Right ventricle myocardium superior (tissue), 1 donor: ENCODE measurements around the gene FRK. TPM values are rescaled to one million over a fixed set of nuclear protein-coding genes. Genes with fewer than 3 reads are reported as not detected.
"Not testable (repeated sequence)": the region's sequence is repeated elsewhere in the genome, so short reads cannot be mapped to it uniquely, and the experiment has no call there.

Source experiments
- ATAC-seq: fragments of 200-7000 bp; cut with Tn5 transposase; one replicate; pipeline ENCODE4 v1.9.1; 2020; ENCODE audit warnings: mild to moderate bottlenecking; ENCODE audit not compliant: poor library complexity
- DNase-seq: peaks from one replicate; pipeline ENCODE4 v3.0.0-alpha.2; 2020
- intact Hi-C: fragments of 100-400 bp; cut with DNase I; formaldehyde crosslinking; loops from one replicate; pipeline ENCODE4 v1.11.2; 2022
- total RNA-seq: library from RNA; stranded (reverse); fragmentation: NEBNext Ultra II Directional; extraction: Animal tissue kit (Norgen Biotek cat#: 25700); gene quantifications from one replicate; pipeline ENCODE4 v1.2.1, GENCODE V29; 2021
- donor health status: DM: no; HTN: yes; CAD: no; lungs with severe emphysema.

Gene FRK
- total RNA-seq, 1 donor from 2014 or later = 7.5 TPM

DNA sequence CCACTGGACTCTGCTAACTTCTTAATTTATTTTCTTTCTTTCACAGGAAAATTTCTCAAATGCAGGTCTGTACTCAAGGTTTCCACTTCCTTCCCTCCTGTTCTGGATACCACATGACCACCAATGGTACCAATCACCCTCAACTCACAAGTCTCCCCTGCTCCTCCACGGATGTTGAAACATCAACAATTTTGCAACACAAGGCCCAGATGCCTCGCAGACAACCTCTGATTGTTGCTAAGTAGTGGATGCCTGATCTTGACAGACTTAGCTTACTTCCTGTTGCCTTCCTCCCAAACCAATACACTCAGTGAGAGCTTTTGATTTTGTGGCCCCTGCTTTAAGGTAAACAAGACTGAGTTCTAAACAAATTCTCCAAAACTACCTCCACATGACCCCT, 146.6 kb downstream of the FRK start:
- intact Hi-C loops = no loop called here
- no peak for ATAC-seq

DNA sequence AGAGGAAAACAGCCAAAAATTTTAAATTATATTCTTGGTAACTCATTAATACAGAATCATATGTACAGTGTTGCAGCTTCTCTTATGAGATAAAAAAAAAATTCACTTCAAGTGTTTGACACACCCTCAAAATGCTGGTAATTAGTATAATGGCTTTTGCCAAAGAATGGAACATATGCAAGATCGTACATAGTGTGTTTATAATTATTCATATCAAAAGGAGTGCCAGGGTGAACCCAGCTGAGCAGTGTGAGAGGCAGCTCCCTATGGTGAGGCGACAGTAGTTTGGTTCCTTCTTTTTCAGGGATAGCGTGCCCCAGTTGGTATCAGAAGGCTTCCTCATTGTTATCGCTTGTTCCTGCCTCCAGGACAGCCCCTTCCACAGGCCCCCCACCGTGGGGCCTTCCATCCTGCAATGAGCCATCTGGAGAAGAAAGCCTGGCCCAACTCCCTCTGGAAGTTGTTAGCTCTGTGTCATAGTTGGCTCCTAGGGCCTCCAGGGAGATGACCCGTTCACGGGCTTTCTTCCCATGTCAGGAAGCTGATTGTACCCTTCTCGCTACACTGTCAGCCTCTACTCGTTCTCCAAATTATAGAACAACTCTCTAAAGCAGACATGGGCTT, 150.7 kb downstream of the FRK start:
- intact Hi-C loops = no loop called here
- no peak for ATAC-seq
- DNase-seq = no peak

More for the DNA sequence above, 146.6 kb downstream of the FRK start:
- no peak for DNase-seq

DNA sequence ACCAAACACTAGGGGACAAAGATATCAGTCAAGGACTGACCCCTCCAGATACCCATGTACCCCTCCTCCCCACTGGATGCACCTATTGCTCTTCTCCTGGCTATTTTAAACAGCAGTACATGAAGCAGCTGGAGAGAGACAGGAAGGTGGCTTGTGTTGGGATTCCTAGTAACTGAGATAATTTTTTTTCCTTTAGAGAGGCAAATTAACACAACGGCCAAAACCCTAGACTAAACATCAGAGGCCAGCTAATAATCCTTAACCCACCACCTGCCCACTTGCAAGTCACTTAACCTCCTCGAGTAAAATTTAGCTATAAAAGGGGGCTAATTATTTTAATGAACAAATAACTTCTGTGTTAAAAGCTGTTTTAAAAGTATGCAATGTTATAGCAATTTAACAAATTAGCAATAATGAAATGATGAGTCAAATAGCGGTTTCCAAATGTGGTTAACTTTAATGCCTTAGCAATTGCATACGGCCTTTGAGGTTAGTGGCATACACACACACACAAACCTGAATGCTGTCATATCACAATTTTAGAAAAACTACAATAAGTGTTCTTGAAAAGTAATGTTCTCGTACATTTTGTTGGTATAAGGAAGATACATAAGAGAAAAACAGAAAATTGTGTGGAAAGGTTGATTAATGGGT, 151.7 kb downstream of the FRK start:
- intact Hi-C loops = no loop called here
- DNase-seq (no peak), ATAC-seq (no peak)

DNA sequence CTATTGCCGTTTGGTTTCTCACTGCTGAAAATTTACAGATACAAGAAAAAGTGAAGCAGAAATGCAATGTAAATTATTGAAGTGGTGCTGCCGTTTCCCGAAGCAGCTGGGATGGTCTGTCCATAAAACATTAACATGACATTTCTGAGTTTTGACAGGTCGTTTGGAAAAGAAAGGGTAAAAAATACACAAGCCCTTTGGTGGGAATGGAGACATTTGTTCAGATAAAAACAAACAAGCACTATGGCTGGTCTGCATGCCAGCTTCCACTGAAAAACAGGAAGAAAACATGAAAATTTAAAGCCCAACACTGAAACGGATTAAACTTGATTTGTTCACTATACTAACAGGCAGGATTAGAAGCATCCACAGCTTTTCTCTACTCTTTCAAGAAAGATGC, 155.2 kb downstream of the FRK start:
- no peak for ATAC-seq

DNA sequence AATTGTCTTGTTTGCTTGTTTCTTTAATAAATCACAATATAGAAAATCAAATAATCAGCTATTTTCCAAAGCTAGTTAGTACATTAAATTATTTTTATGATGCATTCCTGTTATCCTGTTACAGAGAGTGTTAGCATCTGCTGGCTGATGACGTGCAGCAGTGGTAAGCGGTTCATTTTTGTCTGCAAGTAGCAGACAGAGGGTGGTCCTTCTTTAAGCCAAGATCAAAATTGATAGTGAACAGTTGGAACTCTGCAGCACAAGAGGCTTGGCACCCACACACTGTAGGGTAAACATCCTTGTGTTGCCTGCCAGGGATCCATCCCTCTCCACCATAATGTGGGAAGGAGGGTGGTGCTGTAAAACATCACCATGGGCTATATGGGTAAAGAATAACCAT, 158.3 kb downstream of the FRK start:
- DNase-seq (no peak), ATAC-seq (no peak)
- intact Hi-C loops = no loop called here

More for the DNA sequence above, 155.2 kb downstream of the FRK start:
- intact Hi-C loops = no loop called here
- no peak for DNase-seq

DNA sequence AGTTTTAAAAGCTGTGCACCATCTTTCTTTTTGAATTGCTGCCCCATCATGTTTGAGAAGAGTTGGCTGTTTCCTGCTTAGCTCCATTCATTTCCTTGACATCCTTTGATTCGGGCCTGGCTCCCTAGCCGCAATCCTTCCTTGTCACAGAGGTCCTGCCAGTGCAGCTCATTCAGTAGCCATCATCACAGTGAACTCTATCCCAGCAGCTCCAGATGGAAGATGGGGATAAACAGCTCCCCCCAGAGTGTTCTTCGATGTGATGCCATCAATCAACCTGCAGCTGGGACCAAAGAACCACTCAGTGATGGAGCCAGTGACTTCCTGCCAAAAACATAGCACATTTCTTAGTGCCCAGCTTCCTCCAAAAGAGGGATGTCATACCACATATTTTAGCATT, 158.8 kb downstream of the FRK start:
- no peak for ATAC-seq
- DNase-seq = no peak
- intact Hi-C loops = no loop called here

DNA sequence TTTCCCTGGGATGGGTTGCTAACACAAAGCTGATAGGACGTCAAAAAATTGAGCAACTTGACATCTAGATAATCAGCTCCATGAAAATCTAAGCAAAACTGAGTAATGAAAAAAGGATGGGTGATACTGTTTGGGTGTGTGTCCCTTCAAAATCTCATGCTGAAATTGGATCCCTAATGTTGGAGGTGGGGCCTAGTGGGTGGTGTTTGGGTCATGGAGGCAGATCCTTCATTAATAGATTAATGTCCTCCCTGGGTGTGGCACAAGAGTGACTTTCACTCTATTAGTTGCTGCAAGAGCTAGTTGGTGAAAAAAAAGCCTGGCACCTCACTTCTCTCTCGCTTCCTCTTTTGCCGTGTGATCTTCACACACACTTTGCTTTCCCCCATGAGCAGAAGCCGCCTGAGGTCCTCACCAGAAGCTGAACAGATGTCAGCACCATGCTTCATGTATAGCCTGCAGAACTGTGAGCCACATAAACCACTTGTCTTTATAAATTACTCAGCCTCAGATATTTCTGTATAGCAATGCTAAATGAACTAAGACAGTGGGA, 160.9 kb downstream of the FRK start:
- ATAC-seq = no peak
- intact Hi-C loops = loop anchor here (5.0 kb wide), 1 partner anchor 1153 kb away; no protein-coding TSS in a partner anchor
- DNase-seq = no peak

DNA sequence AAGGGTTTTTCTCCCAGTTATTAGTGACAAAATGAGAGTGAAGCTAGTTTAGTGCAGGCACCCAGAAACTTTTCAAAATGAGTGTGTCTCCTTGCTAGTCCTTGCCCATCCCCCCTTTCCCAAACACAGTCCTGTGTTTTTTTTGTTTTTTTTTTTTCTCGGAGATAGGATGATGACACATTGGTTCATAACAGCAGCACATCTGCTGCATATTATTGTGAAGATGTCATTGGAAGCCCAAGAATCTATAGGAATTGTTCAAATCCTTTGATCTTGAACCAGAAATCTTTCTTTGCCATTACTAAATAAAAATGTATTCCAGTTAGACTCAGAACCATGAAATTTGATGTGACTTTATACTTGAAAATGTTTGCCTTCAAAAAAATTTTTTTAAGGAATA, 162.4 kb downstream of the FRK start:
- intact Hi-C loops = loop anchor here (5.0 kb wide), 1 partner anchor 1151 kb away; no protein-coding TSS in a partner anchor
- DNase-seq (no peak), ATAC-seq (no peak)

DNA sequence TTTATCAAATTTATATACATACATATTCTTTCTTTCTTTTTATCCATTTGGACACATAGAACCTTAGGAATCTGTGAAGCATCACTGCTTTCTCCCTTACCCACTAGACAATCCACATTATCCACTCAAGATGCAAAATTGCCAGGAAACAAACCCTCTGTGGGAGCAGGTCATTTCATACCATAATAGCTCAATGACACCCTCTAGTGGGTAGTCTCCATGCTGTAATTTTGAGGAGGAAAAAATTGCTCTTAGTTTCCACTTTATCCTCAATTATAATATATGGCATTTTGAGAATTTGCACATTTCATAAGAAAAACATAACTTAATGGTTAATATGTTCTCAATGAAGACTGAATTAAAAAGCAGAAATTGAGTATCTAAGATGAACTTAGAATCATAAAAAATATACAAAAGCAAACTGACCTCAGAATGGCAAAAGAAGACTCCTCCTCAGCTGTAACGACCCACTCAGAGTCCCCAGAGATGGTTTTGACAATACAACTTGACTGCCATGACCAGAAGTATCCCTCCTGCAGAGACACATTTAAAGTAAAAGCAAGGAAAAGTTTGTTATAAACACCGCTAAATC, 164.1 kb downstream of the FRK start:
- DNase-seq (no peak), ATAC-seq (peak; percentile 52)
- intact Hi-C loops = loop anchor here (5.0 kb wide), 1 partner anchor 1149 kb away; no protein-coding TSS in a partner anchor

DNA sequence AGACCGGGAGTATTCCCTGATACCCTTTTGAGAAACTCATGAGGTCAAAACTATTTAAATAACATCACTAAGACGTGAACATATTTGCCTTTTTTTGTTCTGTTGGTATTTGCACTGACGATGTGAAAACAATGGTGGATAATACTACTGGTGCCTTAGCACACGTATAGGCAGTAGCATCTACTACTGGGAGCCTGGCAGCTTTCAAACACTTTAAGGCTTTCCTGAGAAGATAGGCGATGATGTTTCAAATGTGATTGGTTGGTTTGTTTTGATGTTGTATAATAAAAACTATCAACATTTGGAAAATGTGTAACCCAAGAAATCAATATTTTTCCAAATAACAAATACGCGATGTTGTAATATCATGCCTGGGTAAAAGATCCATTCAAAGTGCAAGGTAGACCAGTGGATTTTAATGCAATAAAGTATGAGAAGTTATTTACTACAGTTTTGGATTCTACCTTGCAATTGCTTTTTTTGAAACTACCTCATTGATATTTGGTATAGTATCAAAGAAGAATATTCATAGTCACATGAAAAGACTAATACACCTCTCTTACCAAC, 166.2 kb downstream of the FRK start:
- no peak for DNase-seq
- intact Hi-C loops = no loop called here
- ATAC-seq = no peak

DNA sequence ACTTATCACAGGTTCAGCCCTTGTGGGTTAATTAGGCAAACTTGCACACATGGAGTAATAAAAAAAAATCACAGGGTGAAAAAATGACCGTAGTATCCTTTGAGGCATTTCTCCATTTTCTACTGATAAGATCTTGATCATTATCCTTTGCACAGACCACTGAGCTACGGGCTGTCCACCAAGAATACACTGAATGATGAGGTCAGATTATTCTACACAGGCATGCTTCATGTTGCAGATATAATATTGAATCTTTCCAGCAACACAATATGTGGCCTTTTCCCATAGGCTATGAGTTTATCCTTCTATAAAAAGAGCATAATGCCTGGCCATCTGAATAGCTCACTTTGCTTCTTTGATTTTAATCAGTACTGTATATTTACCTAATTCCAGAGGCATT, 168.9 kb downstream of the FRK start:
- DNase-seq (no peak), ATAC-seq (no peak)
- intact Hi-C loops = no loop called here

DNA sequence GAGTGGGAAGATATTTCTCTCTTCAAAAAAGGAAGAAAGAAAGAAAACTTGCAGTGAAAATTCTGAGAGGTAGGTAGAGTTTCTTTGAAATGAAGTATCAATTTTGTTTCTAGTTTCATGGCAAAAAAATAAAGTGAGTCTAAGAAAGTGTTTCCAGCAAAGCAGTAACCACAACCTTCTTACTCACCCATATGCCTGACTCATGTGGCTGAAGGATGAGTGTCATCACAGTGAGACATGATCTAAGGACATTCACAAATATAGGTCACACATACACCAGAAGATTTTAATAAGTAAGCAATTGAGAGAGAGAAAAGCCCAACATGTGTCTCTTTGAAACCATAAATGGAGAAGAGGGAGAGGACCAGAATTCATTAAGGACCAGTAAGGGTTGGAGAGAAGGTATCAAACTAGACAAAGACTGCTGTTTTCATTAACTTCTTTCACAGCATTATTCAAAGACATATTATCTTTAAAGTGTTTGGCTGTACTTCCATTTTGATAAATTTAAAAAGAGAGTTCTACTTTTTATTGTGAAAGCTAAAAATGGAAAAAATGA, 169.5 kb downstream of the FRK start:
- intact Hi-C loops = no loop called here
- ATAC-seq (no peak), DNase-seq (no peak)

DNA sequence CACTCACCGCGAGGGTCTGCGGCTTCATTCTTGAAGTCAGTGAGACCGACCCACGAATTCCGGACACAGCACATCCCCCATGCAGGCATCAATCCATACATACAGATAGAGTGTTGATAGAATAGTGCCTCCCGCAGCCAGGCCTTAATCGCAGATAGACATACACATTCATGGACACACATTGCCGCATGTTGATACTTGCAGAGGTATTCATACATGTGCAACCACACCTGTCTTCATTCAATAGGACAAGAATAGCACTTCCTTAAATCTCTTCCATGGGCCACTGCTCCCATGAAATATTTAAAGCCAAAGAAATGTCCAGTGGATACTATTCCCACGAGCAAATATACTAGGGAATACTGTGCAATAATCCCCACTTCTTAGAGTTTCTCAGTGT, 170.5 kb downstream of the FRK start:
- intact Hi-C loops = no loop called here

DNA sequence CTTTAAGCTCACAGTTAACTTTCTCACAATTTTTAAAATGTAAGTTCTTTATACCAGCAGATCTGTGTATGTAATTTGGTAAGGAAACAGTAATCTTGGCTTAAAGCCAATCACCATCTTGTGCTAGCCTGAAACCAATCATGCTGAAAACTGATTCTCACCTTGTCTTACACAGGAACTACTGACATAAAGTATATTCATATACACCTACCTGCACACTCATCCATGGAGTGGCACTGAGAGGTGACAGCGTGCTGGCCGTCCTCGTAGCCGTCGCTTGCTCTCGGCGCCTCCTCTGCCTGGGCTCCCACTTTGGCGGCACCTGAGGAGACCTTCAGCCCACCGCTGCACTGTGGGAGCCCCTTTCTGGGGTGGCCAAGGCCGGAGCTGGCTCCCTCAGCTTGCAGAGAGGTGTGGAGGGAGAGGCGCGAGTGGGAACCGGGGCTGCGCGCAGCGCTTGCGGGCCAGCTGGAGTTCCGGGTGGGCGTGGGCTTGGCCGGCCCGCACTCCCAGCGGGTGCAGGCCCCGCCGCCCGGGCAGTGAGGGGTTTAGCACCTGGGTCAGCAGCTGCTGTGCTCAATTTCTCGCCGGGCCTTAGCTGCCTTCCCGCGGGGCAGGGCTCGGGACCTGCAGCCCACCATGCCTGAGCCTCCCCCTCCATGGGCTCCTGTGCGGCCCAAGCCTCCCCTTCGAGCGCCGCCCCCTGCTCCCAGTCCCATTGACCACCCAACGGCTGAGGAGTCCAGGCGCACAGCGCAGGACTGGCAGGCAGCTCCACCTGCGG, 171.8 kb downstream of the FRK start:
- intact Hi-C loops, DNase-seq, ATAC-seq: not testable (repeated sequence)

More for the DNA sequence above, 170.5 kb downstream of the FRK start:
- ATAC-seq = no peak
- no peak for DNase-seq

DNA sequence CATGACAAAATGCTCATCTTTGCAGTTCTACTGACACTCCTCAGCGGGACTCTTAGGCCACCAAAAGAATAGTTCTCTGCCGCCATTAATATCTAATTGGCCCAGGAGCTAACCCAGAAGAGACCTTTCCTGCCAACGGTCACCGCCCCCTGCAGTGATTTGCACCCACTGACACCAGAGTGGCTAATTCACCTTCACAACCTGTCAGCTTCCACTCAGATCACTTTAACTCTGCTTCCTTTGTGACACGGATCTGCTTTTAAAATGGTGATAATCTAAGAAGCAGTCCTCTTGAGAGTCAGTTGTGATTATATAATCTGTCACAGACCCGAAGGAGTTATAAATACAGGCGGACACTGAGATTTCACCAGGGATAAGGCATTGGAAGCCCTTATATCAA, 172.8 kb downstream of the FRK start:
- intact Hi-C loops = no loop called here
- no peak for ATAC-seq
- no peak for DNase-seq

DNA sequence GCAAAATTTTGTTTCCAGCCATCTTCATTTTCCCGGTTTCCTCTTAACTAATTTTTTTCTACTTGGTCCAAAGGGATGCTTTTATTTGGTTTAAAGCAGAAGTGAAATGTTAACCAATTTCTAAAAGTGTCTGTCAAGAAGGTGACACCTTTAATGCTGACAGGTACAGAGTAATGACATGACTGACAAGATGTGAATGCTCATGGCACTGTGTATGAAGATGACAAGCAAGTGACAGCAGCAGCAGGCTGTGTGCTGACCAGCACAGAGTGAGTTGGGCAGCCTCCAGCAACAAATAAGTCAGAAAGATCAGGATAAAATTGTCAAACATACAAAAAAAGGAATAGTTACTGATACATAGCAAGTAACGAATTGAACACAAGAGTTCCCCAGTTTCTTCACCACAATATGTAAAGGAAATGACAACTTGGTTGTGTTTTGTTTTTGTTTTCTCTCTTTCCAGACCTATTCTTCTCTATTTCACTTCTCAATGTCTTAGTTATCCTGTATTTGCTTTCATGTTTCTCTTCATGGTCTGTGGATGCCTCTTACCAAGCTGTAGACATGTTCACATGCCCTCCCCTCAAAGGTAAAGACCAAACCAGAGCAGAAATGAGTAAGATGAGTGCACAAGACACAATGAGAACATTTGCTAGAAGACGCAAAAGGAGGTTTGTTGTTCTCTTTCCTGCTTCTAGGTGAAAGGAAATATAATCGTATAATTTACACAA, 174.9 kb downstream of the FRK start:
- ATAC-seq = no peak
- DNase-seq = no peak
- intact Hi-C loops = no loop called here

DNA sequence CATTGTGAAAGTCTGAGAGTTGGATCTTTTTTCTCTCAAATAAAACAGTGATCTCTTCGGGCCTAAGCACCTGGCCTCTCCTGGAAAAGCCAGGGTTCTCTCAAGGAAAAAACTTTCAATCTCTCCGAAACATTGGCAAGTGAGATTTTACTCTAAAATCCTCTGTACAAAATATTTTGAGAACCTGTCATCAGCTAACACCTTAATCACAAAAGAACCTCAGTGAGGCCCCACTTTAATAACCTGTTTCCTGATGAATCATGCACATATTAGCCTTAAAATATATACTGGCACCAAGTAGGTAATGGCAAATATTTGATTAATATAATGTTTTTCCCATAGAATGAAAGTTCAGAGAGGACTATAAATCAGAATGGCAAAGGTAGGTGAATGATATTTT, 177.9 kb downstream of the FRK start:
- DNase-seq (no peak), ATAC-seq (no peak)
- intact Hi-C loops = no loop called here

DNA sequence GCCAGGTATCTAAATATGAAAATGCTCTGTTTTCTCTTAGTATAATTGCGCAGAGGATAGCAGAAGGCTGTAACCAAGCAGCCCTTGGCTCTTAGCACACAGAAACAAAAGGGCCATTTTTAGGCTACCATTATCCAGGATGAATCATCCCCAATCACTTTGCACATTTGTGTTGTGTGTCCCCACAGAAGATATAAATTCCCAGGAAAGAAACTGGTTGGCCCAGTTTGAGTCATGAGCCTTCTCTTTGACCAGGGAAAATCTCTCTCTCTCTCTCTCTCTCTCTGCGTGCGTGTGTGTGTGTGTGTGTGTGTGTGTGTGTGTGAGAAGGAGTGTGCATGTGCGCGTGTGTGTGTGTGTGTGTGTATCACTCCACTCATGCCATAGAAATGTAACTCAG, 178.5 kb downstream of the FRK start:
- intact Hi-C loops = no loop called here
- DNase-seq (no peak), ATAC-seq (no peak)
